ENCODE results near the gene GIMAP5. TPM values are rescaled to one million over a fixed set of nuclear protein-coding genes. Genes with fewer than 3 reads are reported as not detected.

GIMAP5 gene
- total RNA-seq, 1 donor from 2014 or later: 0.14 TPM

DNA sequence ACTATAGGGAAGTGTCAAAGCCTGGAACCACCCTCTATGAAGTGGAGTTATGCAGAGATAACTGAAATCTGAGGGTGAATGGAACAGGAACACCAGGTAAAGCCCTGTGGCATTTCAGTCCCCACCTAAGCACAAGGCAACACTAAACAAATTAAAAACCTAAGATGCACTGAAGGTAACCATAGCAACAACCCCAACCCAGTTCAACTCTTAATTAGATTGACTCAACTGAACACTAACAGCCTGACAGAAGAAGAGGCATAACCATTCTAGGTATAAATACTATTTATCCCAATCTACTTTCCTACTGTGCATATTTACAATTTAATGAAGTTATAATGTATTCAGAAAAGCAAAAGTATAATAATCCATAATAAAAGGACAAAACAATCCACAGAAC is 9.2 kb upstream of the GIMAP5 start:
- TF ChIP-seq EZH2 (IDR thresholded peaks at IDR 0.05; ENCODE audit: insufficient read depth, low read length): no peak
- TF ChIP-seq, protein P1, sequence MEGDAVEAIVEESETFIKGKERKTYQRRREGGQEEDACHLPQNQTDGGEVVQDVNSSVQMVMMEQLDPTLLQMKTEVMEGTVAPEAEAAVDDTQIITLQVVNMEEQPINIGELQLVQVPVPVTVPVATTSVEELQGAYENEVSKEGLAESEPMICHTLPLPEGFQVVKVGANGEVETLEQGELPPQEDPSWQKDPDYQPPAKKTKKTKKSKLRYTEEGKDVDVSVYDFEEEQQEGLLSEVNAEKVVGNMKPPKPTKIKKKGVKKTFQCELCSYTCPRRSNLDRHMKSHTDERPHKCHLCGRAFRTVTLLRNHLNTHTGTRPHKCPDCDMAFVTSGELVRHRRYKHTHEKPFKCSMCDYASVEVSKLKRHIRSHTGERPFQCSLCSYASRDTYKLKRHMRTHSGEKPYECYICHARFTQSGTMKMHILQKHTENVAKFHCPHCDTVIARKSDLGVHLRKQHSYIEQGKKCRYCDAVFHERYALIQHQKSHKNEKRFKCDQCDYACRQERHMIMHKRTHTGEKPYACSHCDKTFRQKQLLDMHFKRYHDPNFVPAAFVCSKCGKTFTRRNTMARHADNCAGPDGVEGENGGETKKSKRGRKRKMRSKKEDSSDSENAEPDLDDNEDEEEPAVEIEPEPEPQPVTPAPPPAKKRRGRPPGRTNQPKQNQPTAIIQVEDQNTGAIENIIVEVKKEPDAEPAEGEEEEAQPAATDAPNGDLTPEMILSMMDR (IDR thresholded peaks at IDR 0.05; ENCODE audit: insufficient read depth, low read depth, low read length): no peak
- Histone ChIP-seq H3K4me1 (ENCODE audit: insufficient read depth, low read length) (no peaks in the 10 kb centered on the region), H3K27me3 (ENCODE audit: insufficient read depth, low read length) (no peaks in the 10 kb centered on the region), H3K36me3 (ENCODE audit: insufficient read depth, low read length) (no peaks in the 10 kb centered on the region), H3K79me2 (ENCODE audit: insufficient read depth, low read length) (no peaks in the 10 kb centered on the region), H4K20me1 (ENCODE audit: insufficient read depth, low read length) (no peaks in the 10 kb centered on the region), H3K9me3 (ENCODE audit: insufficient read depth, low read depth, low read length) (peaks cover 3% of the 10 kb centered on the region), H2AFZ (ENCODE audit: low read depth, low read length) (no peak overlapping the region), H3K4me2 (ENCODE audit: low read length) (no peak overlapping the region), H3K27ac (ENCODE audit: low read depth, low read length) (no peak overlapping the region), H3K4me3 (ENCODE audit: insufficient read depth, low read depth, low read length) (no peak overlapping the region), H3K9ac (ENCODE audit: low read length) (no peak overlapping the region)
- H3K9me3 Mint-ChIP-seq (ENCODE audit: unreplicated experiment): peaks cover 7% of the 10 kb centered on the region
- H3K27me3 Mint-ChIP-seq (ENCODE audit: low read depth, unreplicated experiment): peaks cover 62% of the 10 kb centered on the region
- no peak for DNase-seq (ENCODE audit: low read depth)
- H3K4me1 Mint-ChIP-seq (ENCODE audit: low read depth, unreplicated experiment): no peaks in the 10 kb centered on the region
- no peak for FAIRE-seq
- no peak overlapping the region for H3K27ac Mint-ChIP-seq (ENCODE audit: unreplicated experiment)
- no peak overlapping the region for H3K4me3 Mint-ChIP-seq (ENCODE audit: unreplicated experiment)
- H3K36me3 Mint-ChIP-seq (ENCODE audit: low read depth, unreplicated experiment): no peaks in the 10 kb centered on the region

GRCh38 chr7:150728609-150729008 is 8.6 kb upstream of the GIMAP5 start:
- H2AFZ ChIP-seq (ENCODE audit: low read depth, low read length): no peak overlapping the region
- H3K36me3 Mint-ChIP-seq (ENCODE audit: low read depth, unreplicated experiment): no peaks in the 10 kb centered on the region
- no peak overlapping the region for H3K4me3 ChIP-seq (ENCODE audit: insufficient read depth, low read depth, low read length)
- no peak overlapping the region for H3K4me3 Mint-ChIP-seq (ENCODE audit: unreplicated experiment)
- no peaks in the 10 kb centered on the region for H3K4me1 Mint-ChIP-seq (ENCODE audit: low read depth, unreplicated experiment)
- H3K36me3 ChIP-seq (ENCODE audit: insufficient read depth, low read length): no peaks in the 10 kb centered on the region
- DNase-seq (ENCODE audit: low read depth): no peak
- H3K4me2 ChIP-seq (ENCODE audit: low read length): no peak overlapping the region
- no peaks in the 10 kb centered on the region for H4K20me1 ChIP-seq (ENCODE audit: insufficient read depth, low read length)
- no peak overlapping the region for H3K27ac Mint-ChIP-seq (ENCODE audit: unreplicated experiment)
- no peaks in the 10 kb centered on the region for H3K27me3 ChIP-seq (ENCODE audit: insufficient read depth, low read length)
- H3K27me3 Mint-ChIP-seq (ENCODE audit: low read depth, unreplicated experiment): peaks cover 68% of the 10 kb centered on the region
- FAIRE-seq: no peak
- TF ChIP-seq EZH2 (IDR thresholded peaks at IDR 0.05; ENCODE audit: insufficient read depth, low read length): no peak
- TF ChIP-seq, protein P1 (IDR thresholded peaks at IDR 0.05; ENCODE audit: insufficient read depth, low read depth, low read length): no peak
- peaks cover 11% of the 10 kb centered on the region for H3K9me3 Mint-ChIP-seq (ENCODE audit: unreplicated experiment)
- H3K9ac ChIP-seq (ENCODE audit: low read length): no peak overlapping the region
- peaks cover 3% of the 10 kb centered on the region for H3K9me3 ChIP-seq (ENCODE audit: insufficient read depth, low read depth, low read length)
- H3K27ac ChIP-seq (ENCODE audit: low read depth, low read length): no peak overlapping the region
- H3K4me1 ChIP-seq (ENCODE audit: insufficient read depth, low read length): no peaks in the 10 kb centered on the region
- H3K79me2 ChIP-seq (ENCODE audit: insufficient read depth, low read length): no peaks in the 10 kb centered on the region

- Mint-ChIP-seq H3K9me3 (ENCODE audit: unreplicated experiment) (peaks cover 6% of the 10 kb centered on the region), H3K27me3 (ENCODE audit: low read depth, unreplicated experiment) (peaks cover 80% of the 10 kb centered on the region), H3K36me3 (ENCODE audit: low read depth, unreplicated experiment) (no peaks in the 10 kb centered on the region), H3K4me3 (ENCODE audit: unreplicated experiment) (no peak overlapping the region), H3K27ac (ENCODE audit: unreplicated experiment) (no peak overlapping the region), H3K4me1 (ENCODE audit: low read depth, unreplicated experiment) (no peaks in the 10 kb centered on the region)
- Histone ChIP-seq H3K27me3 (ENCODE audit: insufficient read depth, low read length) (no peaks in the 10 kb centered on the region), H2AFZ (ENCODE audit: low read depth, low read length) (no peak overlapping the region), H4K20me1 (ENCODE audit: insufficient read depth, low read length) (no peaks in the 10 kb centered on the region), H3K27ac (ENCODE audit: low read depth, low read length) (no peak overlapping the region), H3K79me2 (ENCODE audit: insufficient read depth, low read length) (no peaks in the 10 kb centered on the region), H3K9me3 (ENCODE audit: insufficient read depth, low read depth, low read length) (peaks cover 3% of the 10 kb centered on the region), H3K4me1 (ENCODE audit: insufficient read depth, low read length) (no peaks in the 10 kb centered on the region), H3K36me3 (ENCODE audit: insufficient read depth, low read length) (no peaks in the 10 kb centered on the region), H3K4me3 (ENCODE audit: insufficient read depth, low read depth, low read length) (no peak overlapping the region), H3K9ac (ENCODE audit: low read length) (no peak overlapping the region), H3K4me2 (ENCODE audit: low read length) (no peak overlapping the region)
- TF ChIP-seq, protein P1 (IDR thresholded peaks at IDR 0.05; ENCODE audit: insufficient read depth, low read depth, low read length): no peak
- no peak for TF ChIP-seq EZH2 (IDR thresholded peaks at IDR 0.05; ENCODE audit: insufficient read depth, low read length)
- DNase-seq (ENCODE audit: low read depth): no peak
- FAIRE-seq: no peak
Observed at GRCh38 chr7:150731916-150732315, 5.3 kb upstream of the GIMAP5 start.
